ENCODE data around the gene EYA2.

EYA2 gene

DNA sequence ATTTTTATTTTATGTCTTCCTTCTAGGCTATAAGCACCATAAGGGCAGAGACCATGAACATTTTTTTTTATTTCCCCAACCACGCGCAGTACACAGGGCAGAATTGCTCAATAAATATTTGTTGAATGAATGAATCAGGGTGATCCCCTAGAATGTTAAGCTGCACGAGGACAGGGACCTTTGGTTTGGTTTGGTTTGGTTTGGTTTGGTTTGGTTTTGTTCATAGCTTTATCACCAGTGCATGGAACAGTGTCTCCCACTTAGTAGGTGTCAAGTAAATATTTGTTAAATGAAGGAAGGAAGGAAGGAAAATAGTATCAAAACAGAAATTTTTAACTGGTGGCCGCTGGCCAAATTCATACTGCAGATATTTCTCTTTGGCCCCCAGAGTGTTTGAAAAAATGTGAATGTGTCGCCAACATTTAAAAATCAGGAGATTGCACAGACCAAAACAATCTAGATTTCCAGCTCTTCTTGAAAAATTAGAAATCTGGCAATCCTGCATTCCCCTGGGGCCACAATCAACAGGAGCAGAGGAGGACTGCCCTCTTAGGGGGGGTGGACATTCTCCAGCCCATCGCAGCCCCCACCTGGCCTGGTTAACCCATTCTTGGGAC, 205.3 kb downstream of the EYA2 start:
- DNase-seq (ENCODE audit: extremely low read depth in 1 of 2, low read depth in 1 of 2), result no peak

DNA sequence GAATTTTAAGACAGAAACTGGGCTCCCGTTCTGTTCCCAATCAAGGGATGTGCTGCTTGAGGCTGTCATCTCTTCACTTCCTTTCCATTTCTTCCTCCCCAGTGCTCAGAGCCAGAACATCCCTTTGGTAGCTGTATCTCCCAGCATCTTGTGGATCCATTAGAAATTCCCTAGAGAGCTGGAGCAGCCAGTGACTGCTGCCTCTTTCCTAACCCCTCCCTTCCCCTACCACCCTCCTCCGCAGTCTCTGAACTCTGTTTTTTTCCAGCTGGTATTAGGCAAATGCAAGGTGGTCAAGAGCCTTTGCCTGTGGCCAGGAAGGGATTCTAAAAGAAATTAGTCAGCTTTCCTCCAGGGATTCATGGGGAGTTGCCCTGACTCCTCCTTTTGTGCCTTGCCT, 208.0 kb downstream of the EYA2 start:
- no peak for DNase-seq (ENCODE audit: extremely low read depth in 1 of 2, low read depth in 1 of 2)

DNA sequence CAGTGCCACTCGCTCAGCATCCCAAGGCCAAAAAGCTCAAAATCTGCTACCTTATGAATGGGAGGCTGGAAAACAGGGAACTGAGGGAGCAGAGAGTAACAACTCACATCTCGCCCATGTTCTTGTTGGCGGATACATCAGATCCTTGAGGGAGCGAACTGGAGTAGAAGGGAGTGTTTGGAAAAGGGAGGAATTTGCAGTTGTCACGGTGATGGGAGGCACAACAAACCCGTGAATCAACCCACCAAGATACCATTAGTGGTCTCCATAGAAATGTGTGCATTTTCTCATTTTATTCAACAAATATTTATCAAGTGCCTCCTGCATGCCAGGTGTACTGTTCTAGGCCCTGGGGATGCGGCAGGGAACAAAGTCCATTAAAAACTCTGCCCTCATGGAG, 212.1 kb downstream of the EYA2 start:
- DNase-seq (ENCODE audit: extremely low read depth in 1 of 2, low read depth in 1 of 2), result no peak

DNA sequence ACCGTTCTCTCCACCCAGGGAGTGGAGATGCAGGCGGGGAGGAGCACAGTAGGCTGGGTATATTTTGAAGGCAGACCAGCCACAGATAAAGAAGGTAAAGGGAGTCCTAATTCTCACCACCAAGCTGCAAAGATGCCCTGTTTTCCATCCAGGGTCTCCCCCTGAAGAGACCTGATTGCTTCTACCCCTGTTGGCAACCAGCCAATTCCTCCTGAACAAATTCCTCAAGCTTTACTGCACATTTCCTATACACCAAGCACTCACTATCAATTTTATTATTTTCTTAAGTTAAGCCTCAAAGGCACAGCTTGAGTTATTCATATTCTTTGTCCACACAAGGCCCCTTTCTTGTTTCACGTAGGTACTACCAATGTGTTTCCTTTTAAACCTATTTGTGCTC, 214.4 kb downstream of the EYA2 start:
- no peak for DNase-seq (ENCODE audit: extremely low read depth in 1 of 2, low read depth in 1 of 2)

DNA sequence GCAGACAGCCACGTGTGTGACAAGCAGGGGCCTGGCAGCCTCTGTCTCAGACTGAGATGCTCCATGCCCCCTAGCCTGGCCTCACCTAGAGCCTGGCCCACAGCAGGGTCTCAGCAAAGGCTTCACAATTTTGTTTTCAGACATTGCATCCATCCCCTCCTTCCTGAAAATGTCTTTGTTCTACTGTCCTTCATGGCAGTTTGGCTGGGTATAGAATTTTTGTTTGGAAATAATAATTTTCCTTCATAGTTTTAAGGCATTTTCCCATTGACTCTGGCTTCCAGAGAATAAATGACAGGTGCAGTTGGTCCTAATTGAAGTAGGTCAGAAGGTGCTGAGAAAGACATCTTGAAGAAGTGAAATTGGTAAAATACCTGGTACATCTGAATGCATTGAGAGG, 216.2 kb downstream of the EYA2 start:
- DNase-seq (ENCODE audit: extremely low read depth in 1 of 2, low read depth in 1 of 2), result no peak

DNA sequence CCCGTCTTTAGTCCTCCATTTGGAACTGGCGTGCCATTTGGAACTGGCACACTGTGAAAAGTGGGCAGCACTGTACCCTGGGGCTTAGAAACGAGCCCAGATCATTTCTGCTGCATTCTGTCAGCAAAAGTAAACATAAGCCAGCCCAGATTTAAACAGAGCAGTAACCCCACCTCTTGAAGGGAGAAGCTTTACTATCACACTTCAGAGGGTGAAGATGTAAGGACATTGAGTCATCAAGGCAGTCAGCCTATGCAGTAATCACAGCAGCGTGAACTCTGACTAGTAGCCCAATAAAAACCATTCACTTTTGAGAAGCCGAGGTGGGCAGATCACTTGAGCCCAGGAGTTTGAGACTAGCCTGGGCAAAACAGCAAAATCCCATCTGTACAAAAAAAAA, 216.9 kb downstream of the EYA2 start:
- DNase-seq (ENCODE audit: extremely low read depth in 1 of 2, low read depth in 1 of 2), result no peak

DNA sequence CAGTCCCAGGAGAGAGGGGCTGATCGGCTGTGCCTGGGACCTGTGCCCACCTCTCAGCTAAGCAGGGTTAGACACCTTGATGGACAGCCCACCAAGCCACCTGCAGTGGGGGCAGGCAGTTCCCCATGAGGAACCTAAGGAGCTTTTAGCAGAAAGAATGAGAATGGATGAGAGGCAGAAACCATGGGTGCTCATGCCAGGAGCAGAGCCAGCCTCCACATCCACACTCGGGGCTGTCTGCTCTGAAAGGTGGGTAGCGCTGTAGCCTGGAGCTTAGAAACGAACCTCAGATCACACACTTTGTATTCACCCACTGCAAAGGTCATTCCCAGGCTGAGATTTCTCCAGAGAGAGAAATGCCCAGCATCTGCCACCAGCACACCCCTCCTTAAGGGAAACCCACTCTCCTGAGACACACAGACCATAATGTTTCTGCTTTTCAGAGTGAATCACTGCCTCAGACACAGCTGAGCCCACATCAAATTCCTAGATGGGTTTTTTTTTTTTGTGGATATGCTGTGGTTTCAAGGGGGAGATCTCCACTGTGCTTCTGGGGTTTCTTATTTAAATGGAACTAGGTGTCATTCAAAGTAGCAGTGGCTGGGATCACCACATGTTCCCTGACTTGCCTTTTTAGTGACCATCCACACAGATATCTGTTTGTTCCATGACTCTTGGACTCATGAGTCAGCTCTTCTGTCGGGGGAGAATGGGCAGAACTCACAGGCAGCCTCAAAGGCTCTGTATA, 218.9 kb downstream of the EYA2 start:
- DNase-seq (ENCODE audit: extremely low read depth in 1 of 2, low read depth in 1 of 2), result no peak

DNA sequence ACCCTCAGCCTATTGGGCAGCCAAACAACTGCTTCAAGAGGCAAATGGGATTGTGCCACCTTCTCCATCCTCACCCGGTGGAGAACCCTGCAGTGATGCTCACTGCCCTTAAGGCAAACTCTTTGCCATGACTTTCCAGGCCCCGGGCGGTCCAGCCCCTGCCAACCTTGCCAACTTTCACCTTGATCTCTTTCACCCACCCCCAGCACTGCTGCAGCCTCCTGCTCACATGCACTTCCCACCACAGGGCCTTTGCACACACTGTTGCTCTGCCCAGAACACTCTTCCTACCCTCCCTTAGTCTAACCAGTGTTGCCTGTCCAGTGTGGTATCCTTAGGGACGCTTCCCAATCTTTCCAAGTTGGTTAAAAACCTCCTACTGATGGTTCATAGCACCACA, 221.1 kb downstream of the EYA2 start:
- DNase-seq (ENCODE audit: extremely low read depth in 1 of 2, low read depth in 1 of 2), result no peak

DNA sequence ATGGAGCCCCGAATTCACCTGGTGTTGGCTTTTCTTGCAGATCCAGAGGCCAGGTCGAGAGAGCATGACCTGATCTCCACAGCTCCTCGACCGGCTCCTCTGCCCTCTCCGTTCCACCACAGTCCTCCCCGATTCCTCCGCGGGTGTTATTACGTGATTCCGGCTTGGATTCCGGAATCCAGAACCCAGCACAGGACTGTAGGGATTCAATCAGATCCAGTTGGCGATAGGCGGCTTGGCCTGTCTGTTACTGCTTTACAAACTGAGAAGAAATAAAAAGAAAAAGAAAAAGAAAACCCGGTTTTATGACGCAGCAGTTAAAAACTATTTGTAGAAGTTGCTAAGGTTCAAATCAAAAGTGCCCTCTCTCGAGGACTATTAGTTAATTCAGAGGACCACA, 222.7 kb downstream of the EYA2 start:
- DNase-seq (ENCODE audit: extremely low read depth in 1 of 2, low read depth in 1 of 2), result no peak

DNA sequence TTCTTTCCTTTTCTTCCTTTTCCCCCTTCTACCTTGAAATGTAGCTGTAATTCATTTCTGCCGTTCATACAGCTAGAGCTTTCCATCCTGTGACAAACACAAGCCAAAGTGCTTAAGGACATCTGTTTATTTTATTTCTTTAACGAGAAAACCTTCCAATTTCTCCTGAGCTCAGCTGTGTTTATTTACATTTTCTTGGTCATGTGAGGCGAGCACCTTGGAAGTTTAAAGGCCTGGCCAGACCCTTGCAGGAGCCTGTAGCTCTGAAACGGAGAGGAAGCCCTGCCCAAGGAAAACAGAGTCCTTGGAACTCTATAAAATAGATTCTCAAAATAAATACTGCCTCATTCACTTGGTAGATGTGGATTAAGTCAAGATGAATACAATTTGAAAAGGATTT, 223.1 kb downstream of the EYA2 start:
- no peak for DNase-seq (ENCODE audit: extremely low read depth in 1 of 2, low read depth in 1 of 2)

DNA sequence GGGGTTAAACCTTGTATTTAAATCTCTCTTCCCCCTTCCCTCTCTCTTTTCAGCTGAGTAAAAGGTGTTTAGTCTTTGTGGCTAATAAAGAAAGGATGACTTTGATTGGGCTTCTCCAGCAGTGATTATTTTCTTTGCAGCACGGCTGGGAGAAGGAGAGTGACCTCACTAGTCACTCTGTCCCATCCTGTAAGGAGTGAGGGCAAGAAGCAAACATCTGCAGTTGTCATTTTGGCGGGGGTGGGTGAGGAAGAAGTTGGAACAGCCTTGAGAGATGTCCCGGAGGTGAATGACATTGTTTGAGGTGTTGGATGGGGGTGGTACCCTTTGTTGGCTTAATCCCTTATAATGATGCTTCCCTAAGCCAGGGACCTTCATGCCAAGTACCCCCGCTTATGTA, 223.6 kb downstream of the EYA2 start:
- DNase-seq (ENCODE audit: extremely low read depth in 1 of 2, low read depth in 1 of 2), result no peak

DNA sequence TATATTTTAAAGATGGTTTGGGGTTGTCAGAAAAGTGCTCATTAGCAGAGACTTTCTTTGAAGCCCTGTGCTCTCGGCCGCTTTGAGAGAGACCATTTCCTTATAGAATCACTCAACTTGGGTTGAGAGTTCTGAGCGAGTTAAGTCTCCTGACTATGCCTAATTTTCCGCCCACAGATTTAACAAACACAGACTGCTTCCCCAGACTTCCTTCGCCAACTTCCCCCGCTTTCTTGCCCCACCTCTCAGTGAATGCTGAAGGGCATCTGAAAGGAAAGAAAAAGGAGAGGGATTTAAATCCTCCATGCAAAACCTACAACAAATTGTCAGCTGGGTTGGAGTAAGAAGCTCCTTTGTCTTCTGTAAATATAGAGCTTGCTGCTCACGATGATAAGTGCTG, 224.0 kb downstream of the EYA2 start:
- no peak for DNase-seq (ENCODE audit: extremely low read depth in 1 of 2, low read depth in 1 of 2)

DNA sequence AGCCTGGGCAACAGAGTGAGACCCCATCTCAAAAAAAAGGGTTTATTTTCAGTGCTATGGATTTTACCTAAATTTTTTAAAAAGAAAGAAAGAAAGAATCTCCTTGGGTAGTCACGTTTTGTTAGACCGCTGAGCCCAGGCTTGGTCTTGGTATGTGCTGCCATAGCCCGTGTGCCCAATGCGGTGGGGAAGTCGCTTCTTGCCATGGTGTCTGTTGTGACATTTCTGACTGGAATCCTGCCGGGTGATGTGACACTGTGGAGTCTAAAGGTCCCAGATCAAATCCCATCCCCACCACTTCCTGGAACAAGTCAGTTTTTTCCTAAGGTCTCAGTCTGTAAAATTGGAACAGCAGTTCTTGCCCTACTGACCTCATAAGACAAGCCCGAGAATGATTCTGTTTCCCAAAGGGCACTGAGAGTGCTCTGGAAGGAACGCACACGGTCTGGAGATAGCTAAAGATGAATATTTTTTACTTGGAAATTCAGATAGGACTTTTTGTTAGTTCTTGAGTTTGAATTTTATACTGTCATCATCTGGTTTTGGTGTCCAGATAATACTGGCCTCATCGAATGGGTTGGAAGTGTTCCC, 225.8 kb downstream of the EYA2 start:
- DNase-seq (ENCODE audit: extremely low read depth in 1 of 2, low read depth in 1 of 2), result no peak

DNA sequence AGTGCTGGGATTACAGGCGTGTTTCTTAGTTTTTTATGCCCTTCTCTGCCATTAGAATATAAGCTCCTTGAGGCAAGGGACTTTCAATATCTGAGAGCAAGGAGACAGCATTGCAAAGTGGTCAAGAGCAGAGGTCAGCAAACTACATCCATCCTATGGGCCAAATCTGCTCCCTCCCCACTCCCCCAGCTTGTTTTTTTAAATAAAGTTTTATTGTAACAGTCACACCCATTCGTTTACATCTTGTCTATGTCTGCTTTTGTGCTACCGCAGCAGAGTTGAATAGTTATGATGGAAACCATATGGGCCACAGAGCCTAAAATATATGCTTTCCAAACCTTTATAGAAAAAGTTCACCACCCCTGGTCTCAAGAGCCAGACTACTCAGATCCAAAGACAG, 227.9 kb downstream of the EYA2 start:
- no peak for DNase-seq (ENCODE audit: extremely low read depth in 1 of 2, low read depth in 1 of 2)

DNA sequence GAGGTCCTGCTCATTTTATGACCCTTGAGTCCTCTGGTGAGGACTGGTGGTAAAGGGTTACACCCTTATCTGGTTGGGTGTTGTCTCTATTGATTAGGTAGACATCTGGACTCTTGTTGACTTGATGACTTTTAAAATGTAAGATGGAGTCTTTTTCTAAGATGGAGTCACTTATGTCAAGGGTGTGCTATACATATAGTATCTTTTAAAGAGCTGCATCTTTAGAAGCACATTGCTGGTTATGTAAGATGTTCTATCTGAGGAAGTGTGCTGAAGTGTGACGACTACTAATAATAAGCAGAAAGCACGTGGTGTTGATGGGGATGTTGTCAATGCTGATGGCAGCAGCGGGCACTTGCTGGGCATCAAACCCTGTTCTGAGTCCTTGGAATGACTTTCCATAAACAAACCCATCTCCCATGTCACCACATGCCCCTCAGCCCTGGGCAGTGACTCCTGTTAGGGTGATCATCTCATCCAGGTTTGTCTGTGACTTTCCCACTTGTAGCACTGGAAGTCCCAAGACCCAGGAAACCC, 229.6 kb downstream of the EYA2 start:
- no peak for DNase-seq (ENCODE audit: extremely low read depth in 1 of 2, low read depth in 1 of 2)

DNA sequence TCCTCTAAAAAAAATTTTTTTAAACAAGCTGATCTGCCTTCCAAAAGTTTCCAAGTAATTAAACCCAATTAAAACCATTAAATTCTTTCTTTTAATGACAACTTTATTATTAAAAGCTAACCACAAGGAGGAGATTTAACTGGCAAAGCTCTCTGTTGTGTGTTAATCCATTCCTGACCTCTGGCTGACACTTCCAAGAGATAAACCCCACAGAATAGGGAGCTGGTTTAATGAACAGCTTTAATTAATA, 230.8 kb downstream of the EYA2 start:
- DNase-seq (ENCODE audit: extremely low read depth in 1 of 2, low read depth in 1 of 2), result no peak

DNA sequence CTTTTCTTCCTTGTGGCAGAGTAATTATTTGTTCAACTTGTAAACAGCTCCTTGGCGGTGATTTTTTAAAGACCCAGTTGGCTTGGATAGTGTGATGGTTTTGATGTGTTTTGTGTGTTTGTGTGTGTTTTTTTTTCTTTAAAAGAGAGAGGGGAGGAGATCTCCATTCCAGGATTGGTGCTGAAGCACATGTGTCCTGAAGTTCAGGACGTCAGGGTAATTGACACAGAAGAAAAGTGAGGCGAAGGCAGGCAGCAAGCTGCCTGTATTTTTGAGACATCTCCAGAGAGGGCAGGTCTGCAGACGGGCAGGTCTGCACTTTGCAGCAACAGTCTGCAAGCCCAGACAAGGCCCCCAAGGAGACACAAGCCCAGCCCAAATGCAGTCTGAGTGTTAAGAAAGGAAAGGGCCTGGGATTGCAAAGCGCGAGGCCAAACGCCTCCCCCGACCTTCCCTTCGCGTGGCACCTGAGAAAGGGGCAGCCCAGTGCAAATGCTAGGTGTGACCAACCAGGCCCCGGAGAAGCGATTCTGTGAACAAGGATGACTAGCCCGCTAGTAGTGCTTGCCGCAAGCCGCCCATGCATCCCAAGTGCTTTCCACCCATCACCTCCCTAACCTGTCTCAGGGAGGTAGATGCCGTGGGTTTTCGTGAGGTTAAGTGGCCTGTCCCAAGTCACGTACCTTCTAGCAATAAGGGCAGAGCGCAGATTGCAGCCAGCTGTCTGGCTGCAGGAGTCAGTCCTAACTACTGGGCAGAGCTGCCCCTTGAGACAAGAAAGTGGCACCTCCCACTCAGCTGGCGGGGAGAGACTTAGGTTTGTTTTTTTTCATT, 231.3 kb downstream of the EYA2 start:
- no peak for DNase-seq (ENCODE audit: extremely low read depth in 1 of 2, low read depth in 1 of 2)

DNA sequence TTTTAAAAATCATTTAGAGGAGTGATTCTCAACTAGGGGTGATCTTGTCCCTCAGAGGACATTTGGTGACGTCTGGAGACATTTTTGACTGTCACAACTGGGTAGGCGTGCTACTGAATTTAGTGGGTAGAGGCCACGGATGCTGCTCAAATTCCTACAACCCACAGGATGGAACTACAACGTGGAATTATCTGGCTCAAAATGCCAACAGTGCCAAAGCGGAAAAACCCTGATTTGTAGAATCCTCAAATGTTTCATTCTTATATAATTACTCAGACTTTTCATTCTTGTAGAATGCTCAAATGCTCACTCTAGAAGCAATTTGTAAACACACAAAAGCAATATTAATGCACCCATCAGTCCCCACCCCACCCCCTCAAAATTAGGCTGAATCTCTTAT, 232.1 kb downstream of the EYA2 start:
- DNase-seq (ENCODE audit: extremely low read depth in 1 of 2, low read depth in 1 of 2), result no peak

DNA sequence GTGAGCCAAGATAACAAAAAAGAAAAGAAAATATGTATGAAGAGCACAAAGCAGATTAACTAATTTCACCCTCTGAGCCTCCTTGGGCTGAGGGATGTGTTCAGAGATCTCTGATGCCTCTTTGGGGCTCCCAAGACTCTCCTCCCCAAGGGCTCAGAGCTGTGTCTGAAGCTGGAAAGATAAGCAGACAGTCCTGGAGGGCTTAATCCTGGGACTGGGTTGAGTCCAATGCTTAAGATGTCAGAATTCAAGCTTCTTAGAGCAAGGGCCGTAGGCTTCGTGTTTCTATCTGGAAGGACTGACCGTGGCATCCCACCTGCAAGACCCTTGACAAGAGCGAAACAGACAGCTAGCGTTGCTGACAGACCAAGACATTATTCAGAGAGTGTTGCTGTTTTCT, 232.9 kb downstream of the EYA2 start:
- no peak for DNase-seq (ENCODE audit: extremely low read depth in 1 of 2, low read depth in 1 of 2)

DNA sequence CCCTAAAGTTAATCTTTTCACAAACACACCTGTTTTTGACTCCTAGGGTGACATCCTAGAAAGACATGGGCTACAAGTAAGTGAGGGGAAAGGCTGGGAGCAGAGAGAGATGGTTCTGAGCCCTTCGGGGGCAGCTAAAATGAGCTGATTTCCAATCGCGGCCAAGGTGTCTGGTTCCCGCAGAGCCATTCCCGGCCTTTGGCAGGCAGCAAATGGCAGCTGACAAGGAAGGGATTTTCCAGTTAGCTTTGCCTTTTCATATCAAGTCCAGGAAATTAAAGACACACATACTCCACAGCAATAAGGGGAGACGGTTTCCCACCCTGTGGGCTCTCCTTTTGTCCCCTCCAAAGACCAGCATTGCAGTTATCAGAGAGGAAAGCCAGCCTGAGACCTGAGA, 233.4 kb downstream of the EYA2 start:
- DNase-seq (ENCODE audit: extremely low read depth in 1 of 2, low read depth in 1 of 2), result no peak

DNA sequence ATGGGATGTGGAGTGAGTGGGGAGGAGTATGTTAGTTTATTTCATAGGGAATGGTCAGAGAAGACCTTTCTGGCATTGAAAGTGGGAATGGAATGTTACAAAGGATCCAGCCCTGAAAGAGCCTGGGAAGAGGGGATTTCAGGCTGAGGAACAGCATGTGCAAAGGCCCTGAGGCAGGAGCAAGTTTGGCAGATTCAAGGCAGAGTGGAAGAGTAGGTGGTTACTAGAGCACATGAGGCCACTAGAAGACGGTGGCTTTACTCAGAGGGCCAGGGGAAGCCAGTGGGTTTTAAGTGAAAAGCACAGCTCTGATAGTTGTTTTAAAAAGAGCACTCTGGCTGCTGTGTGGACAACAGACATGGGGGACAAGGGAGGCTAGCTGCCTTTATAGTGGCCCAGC, 234.7 kb downstream of the EYA2 start:
- no peak for DNase-seq (ENCODE audit: extremely low read depth in 1 of 2, low read depth in 1 of 2)
